Heart right ventricle (tissue), 16 donors: ENCODE data around the gene CES2. TPM values are rescaled to one million over a fixed set of nuclear protein-coding genes. Genes with fewer than 3 reads are reported as not detected.
"Not testable (repeated sequence)": the region's sequence is repeated elsewhere in the genome, so short reads cannot be mapped to it uniquely, and the experiment has no call there.

Source experiments
- ATAC-seq, 8 donors: fragments of 200-7000 bp; cut with Tn5 transposase; one replicate each; pipeline ENCODE4 v1.9.1; 2020; ENCODE audit warnings: mild to moderate bottlenecking in 8 of 8, moderate library complexity in 8 of 8, moderate number of reproducible peaks in 1 of 8
- DNase-seq, 2 donors: peaks; one replicate each; pipeline ENCODE4 v3.0.0-alpha.2; 2020
- H3K27ac ChIP-seq, 10 donors: fragments of 200-600 bp; sonication (generic) in 2 of 10; one replicate each; pipeline versions ENCODE4 v1.5.0 to v1.8.0; 2020 to 2022; ENCODE audit warnings: mild to moderate bottlenecking in 3 of 10
- H3K27me3 ChIP-seq, 7 donors: fragments of 200-600 bp; one replicate each; pipeline ENCODE4 v1.8.0; 2021 to 2022; ENCODE audit warnings: mild to moderate bottlenecking in 2 of 7
- H3K36me3 ChIP-seq, 9 donors: fragments of 200-600 bp; sonication (generic) in 1 of 9; one replicate each; pipeline versions ENCODE4 v1.5.0 to v1.8.0; 2020 to 2022; ENCODE audit warnings: mild to moderate bottlenecking in 2 of 9
- H3K4me1 ChIP-seq, 9 donors: fragments of 200-600 bp; sonication (generic) in 1 of 9; one replicate each; pipeline versions ENCODE4 v1.5.0 to v1.8.0; 2020 to 2022; ENCODE audit warnings: mild to moderate bottlenecking in 4 of 9
- H3K4me3 ChIP-seq, 10 donors: fragments of 200-600 bp; sonication (generic) in 2 of 10; one replicate each; pipeline versions ENCODE4 v1.5.0 to v1.8.0; 2020 to 2022; ENCODE audit warnings: mild to moderate bottlenecking in 7 of 10, moderate library complexity in 2 of 10
- H3K9me3 ChIP-seq, 11 donors: fragments of 200-600 bp in 10 of 11; sonication (generic) in 2 of 11; one replicate each; pipeline versions ENCODE4 v1.5.0 to v1.8.0; 2013 to 2022; ENCODE audit warnings: mild to moderate bottlenecking in 2 of 11, control low read depth in 1 of 11, moderate library complexity in 1 of 11
- CTCF ChIP-seq, 9 donors: fragments of 200-600 bp; sonication (generic) in 2 of 9; IDR thresholded peaks; one replicate each; pipeline versions ENCODE4 v1.5.0 to v1.8.0; 2021 to 2022; ENCODE audit warnings: antibody characterized with exemption in 9 of 9, mild to moderate bottlenecking in 5 of 9, moderate library complexity in 1 of 9
- WGBS, 2 donors: extraction: QIAGEN DNeasy Blood & Tissue Kit; methylation state at CpG; one replicate each; pipeline ENCODE4 v1.1.7; 2013; ENCODE audit warnings: inconsistent platforms in 1 of 2; 5-methylcytosine and 5-hydroxymethylcytosine counted together
- intact Hi-C, 10 donors: fragments of 100-400 bp; cut with DNase I; formaldehyde crosslinking; loops; one replicate each; pipeline versions ENCODE4 v1.11.1 to v1.14.2; 2022
- polyA plus RNA-seq, 2 donors: library from polyadenylated mRNA; stranded (reverse); fragments of 200-250 nt; gene quantifications; one replicate each; pipeline ENCODE4 v1.2.3, GENCODE V29; 2013
- total RNA-seq, 10 donors: library from RNA; stranded (reverse); fragmentation: NEBNext Ultra II Directional in 3 of 10; extraction: Animal tissue kit (Norgen Biotek cat#: 25700) in 3 of 10; gene quantifications; one replicate each; pipeline versions ENCODE4 v1.2.1 to v1.2.4, GENCODE V29; 2021 to 2023
- donor health status: Arrhythmogenic right ventricular cardiomyopathy.
- donor health status: ischemic (EF 13 %, LVEDD 7.1; RV severe dilation, severe dysfunction).
- donor health status: healthy with polysubstance abuse.
- donor health status: DM: no; HTN: yes; CAD: no.
- donor health status: DM: no; HTN: no; CAD: no.
- donor health status: ischemic (EF 25% LVEDD 6.9; RV normal size, moderate dysfunction).
- donor health status: ischemic (EF 25% LVEDD 5.7; RV mildly dilated, moderate dysfunction).
- donor health status: healthy.
- donor health status: DM: yes; HTN: yes; CAD: no.
- donor health status: Ischemic cardiomyopathy.
- donor health status: ischemic (EF 35%, LVEDD 5.7; RV mildly dilated, moderate dysfunction).
- donor health status: nonischemic (EF 11% LVEDD 7.7; RV severe dilation, severe dysfunction).
- donor health status: DM: yes; HTN: yes; CAD: no.
- donor health status: PGD.
- donor health status: ischemic (EF 29% LVEDD 5.4; RV normal size, mild dysfunction).
- donor health status: nonischemic (EF 23%, LVEDD 6.1; RV moderate dilation, normal function).

Gene CES2
- total and polyA plus RNA-seq, 12 donors = 25.1 to 194 (median 81.5) TPM

- TF ChIP-seq CTCF (IDR thresholded peaks at IDR 0.05) = no peak
These were observed 4.9 kb downstream of the CES2 start for GRCh38 chr16:66940236-66940635.

GRCh38 chr16:66942981-66943380, 7.7 kb downstream of the CES2 start:
- WGBS, 2 donors = 86 to 96% methylated on average over 5 of the region's 5 CpGs
- no peak for ATAC-seq
- TF ChIP-seq CTCF (IDR thresholded peaks at IDR 0.05) = no peak
- no peak for DNase-seq
- no peak overlapping the region for H3K4me3 ChIP-seq
- H3K9me3 ChIP-seq = no peaks in the 10 kb centered on the region
- H3K27ac ChIP-seq = no peak overlapping the region
- intact Hi-C loops = no loop called here
- no peaks in the 10 kb centered on the region for H3K27me3 ChIP-seq
- H3K36me3 ChIP-seq = peaks cover 3 to 63% (median 37%) of the 10 kb centered on the region in 9 donors
- H3K4me1 ChIP-seq = peaks cover 0 to 13% (median 8%) of the 10 kb centered on the region in 9 donors

More at GRCh38 chr16:66940236-66940635, 4.9 kb downstream of the CES2 start:
- 96 to 97% methylated on average over 16 of the region's 16 CpGs for WGBS, 2 donors
- peaks cover 11 to 38% (median 25%) of the 10 kb centered on the region in 9 donors for H3K4me1 ChIP-seq
- no peak overlapping the region for H3K27ac ChIP-seq
- no peaks in the 10 kb centered on the region for H3K27me3 ChIP-seq
- no peaks in the 10 kb centered on the region for H3K9me3 ChIP-seq
- H3K36me3 ChIP-seq = peaks cover 3 to 81% (median 37%) of the 10 kb centered on the region in 9 donors
- DNase-seq = no peak
- intact Hi-C loops = no loop called here
- no peak for ATAC-seq
- no peak overlapping the region for H3K4me3 ChIP-seq

GRCh38 chr16:66943426-66944053, 8.2 kb downstream of the CES2 start:
- no peaks in the 10 kb centered on the region for H3K9me3 ChIP-seq
- DNase-seq (no peak), ATAC-seq (no peak)
- peaks cover 0 to 17% (median 12%) of the 10 kb centered on the region in 9 donors for H3K4me1 ChIP-seq
- intact Hi-C loops = no loop called here
- no peak for TF ChIP-seq CTCF (IDR thresholded peaks at IDR 0.05)
- peaks cover 0 to 5% (median 0%) of the 10 kb centered on the region in 7 donors for H3K27me3 ChIP-seq
- no peak overlapping the region for H3K27ac ChIP-seq
- H3K36me3 ChIP-seq = peaks cover 3 to 57% (median 37%) of the 10 kb centered on the region in 9 donors
- WGBS, 2 donors = 90 to 95% methylated on average over 15 of the region's 15 CpGs
- H3K4me3 ChIP-seq = no peak overlapping the region

- no peak for DNase-seq
- Histone ChIP-seq H3K4me1 (peaks cover 0 to 22% (median 17%) of the 10 kb centered on the region in 9 donors), H3K9me3 (no peaks in the 10 kb centered on the region), H3K4me3 (no peak overlapping the region), H3K27ac (no peak overlapping the region), H3K36me3 (peaks cover 3 to 52% (median 37%) of the 10 kb centered on the region in 9 donors), H3K27me3 (peaks cover 0 to 10% (median 0%) of the 10 kb centered on the region in 7 donors)
- TF ChIP-seq CTCF (IDR thresholded peaks at IDR 0.05) = no peak
- 88 to 90% methylated on average over 5 of the region's 5 CpGs for WGBS, 2 donors
- no peak for ATAC-seq
- intact Hi-C loops = no loop called here
These were observed 8.7 kb downstream of the CES2 start for GRCh38 chr16:66944054-66944441.

- 84 to 85% methylated on average over 9 of the region's 9 CpGs for WGBS, 2 donors
- intact Hi-C loops = loop anchor here in 2 of 10 donors (5.0 kb wide), 1 partner anchor 48 kb away; no protein-coding TSS in a partner anchor
These were observed 9.7 kb downstream of the CES2 start for GRCh38 chr16:66944971-66945370.

More at GRCh38 chr16:66944971-66945370, 9.7 kb downstream of the CES2 start:
- peaks cover 0 to 43% (median 31%) of the 10 kb centered on the region in 9 donors for H3K36me3 ChIP-seq
- not testable (repeated sequence) for H3K9me3 ChIP-seq, ATAC-seq, DNase-seq, H3K27ac ChIP-seq, H3K4me3 ChIP-seq
- H3K4me1 ChIP-seq = peaks cover 0 to 26% (median 19%) of the 10 kb centered on the region in 9 donors
- H3K27me3 ChIP-seq = peaks cover 0 to 19% (median 0%) of the 10 kb centered on the region in 7 donors
